Lower leg skin (tissue), 4 donors: ENCODE data around the gene RRP9. TPM values are rescaled to one million over a fixed set of nuclear protein-coding genes. Genes with fewer than 3 reads are reported as not detected.

ENCODE experiments used
- DNase-seq, 2 donors: peaks; one replicate each; pipeline ENCODE4 v3.0.0-alpha.2; 2019; ENCODE audit warnings: low spot score in 2 of 2
- H3K4me3 ChIP-seq: fragments of 200-600 bp; sonication (generic); 2 replicates; pipeline ENCODE4 v1.5.1; 2017; ENCODE audit warnings: mild to moderate bottlenecking, low read depth; ENCODE audit not compliant: poor library complexity, severe bottlenecking
- CTCF ChIP-seq, 3 donors: fragments of 450-650 bp; IDR thresholded peaks; one replicate each; pipeline ENCODE4 v1.5.1; 2016; ENCODE audit warnings: antibody characterized with exemption in 3 of 3, mild to moderate bottlenecking in 3 of 3, moderate library complexity in 2 of 3
- POLR2A ChIP-seq, 2 donors: fragments of 450-650 bp; IDR thresholded peaks; one replicate each; pipeline ENCODE4 v1.6.1; 2016 to 2017; ENCODE audit warnings: antibody characterized with exemption in 2 of 2, mild to moderate bottlenecking in 1 of 2, moderate library complexity in 1 of 2
- whole genome bisulfite sequencing, 2 donors: methylation state at CpG; one replicate each; pipeline ENCODE4 v1.1.5; 2018; 5-methylcytosine and 5-hydroxymethylcytosine counted together
- intact Hi-C: fragments of 100-400 bp; cut with DNase I; formaldehyde crosslinking; loops from one replicate; pipeline ENCODE4 v1.15.0; 2023; ENCODE audit warnings: low total_unique reads
- total RNA-seq, 4 donors: library from RNA; depleted of rRNA; stranded (reverse); fragments of >200 nt; gene quantifications; one replicate each; pipeline ENCODE4 v1.1.0, GENCODE V29; 2016

RRP9 gene
- total RNA-seq, 4 donors from 2014 or later, result 10.0 to 16.9 (median 14.0) TPM

- TF ChIP-seq POLR2A (IDR thresholded peaks at IDR 0.05) (no peak), CTCF (IDR thresholded peaks at IDR 0.05) (no peak)
- no peak overlapping the region for H3K4me3 ChIP-seq
- DNase-seq, result no peak
- intact Hi-C loops, result no loop called here
- 14 to 22% methylated on average over 11 of the region's 11 CpGs for WGBS, 2 donors
Observed at GRCh38 chr3:51968170-51968775, 26.6 kb upstream of the RRP9 start.

- DNase-seq, result peak; percentile 47 to 92
- intact Hi-C loops, result no loop called here
- no peak for TF ChIP-seq CTCF (IDR thresholded peaks at IDR 0.05)
- no peak for TF ChIP-seq POLR2A (IDR thresholded peaks at IDR 0.05)
- 0 to 2% methylated on average over 24 to 59 of the region's 90 CpGs for WGBS, 2 donors
- peak within 1 kb of the TSS; percentile 65 for H3K4me3 ChIP-seq
Observed at GRCh38 chr3:51967384-51968169, 25.9 kb upstream of the RRP9 start, which contains the start of gene PCBP4. PCBP4 (minus strand) TSS chr3:51967454; CDS start chr3:51961240, 6,214 bp downstream.

GRCh38 chr3:51966922-51967383, 25.2 kb upstream of the RRP9 start:
- intact Hi-C loops, result no loop called here
- TF ChIP-seq POLR2A (IDR thresholded peaks at IDR 0.05), result no peak
- TF ChIP-seq CTCF (IDR thresholded peaks at IDR 0.05), result no peak
- DNase-seq, result no peak
- WGBS, 2 donors, result 3 to 5% methylated on average over 9 to 24 of the region's 33 CpGs
- peak overlapping the region; percentile 49 for H3K4me3 ChIP-seq

GRCh38 chr3:51966486-51966885, 24.8 kb upstream of the RRP9 start:
- intact Hi-C loops, result no loop called here
- no peak for TF ChIP-seq CTCF (IDR thresholded peaks at IDR 0.05)
- no peak for TF ChIP-seq POLR2A (IDR thresholded peaks at IDR 0.05)
- WGBS, 2 donors, result 60 to 64% methylated on average over 2 to 4 of the region's 5 CpGs
- H3K4me3 ChIP-seq, result peak overlapping the region; percentile 49
- no peak for DNase-seq

GRCh38 chr3:51966016-51966415, 24.3 kb upstream of the RRP9 start:
- no peak overlapping the region for H3K4me3 ChIP-seq
- DNase-seq, result no peak
- no peak for TF ChIP-seq POLR2A (IDR thresholded peaks at IDR 0.05)
- TF ChIP-seq CTCF (IDR thresholded peaks at IDR 0.05), result no peak
- intact Hi-C loops, result no loop called here
- 74 to 80% methylated on average over 2 of the region's 2 CpGs for WGBS, 2 donors
